Activated CD4-positive, alpha-beta T cell treated with anti-CD3 and anti-CD28 coated beads, Interleukin-2, amount 50 U/mL, for 48 hours (primary cell): ENCODE measurements around the gene NSG2.

Experiments
- DNase-seq, 2 experiments: peaks; one replicate each; pipeline ENCODE4 v3.0.0-alpha.2; 2020

The NSG2 gene

GRCh38 chr5:174155281-174155680, 109.8 kb downstream of the NSG2 start:
- no peak for DNase-seq

GRCh38 chr5:174155706-174156105, 110.2 kb downstream of the NSG2 start:
- DNase-seq, result no peak

- DNase-seq, result no peak
These were observed 111.5 kb downstream of the NSG2 start for GRCh38 chr5:174157048-174157447.
